PC-9 (cell line): Measurements from ENCODE around the gene SUFU. TPM values are rescaled to one million over a fixed set of nuclear protein-coding genes. Genes with fewer than 3 reads are reported as not detected.

Source experiments
- BruUV-seq: library from RNA; stranded (reverse); fragments of 400-500 nt; replicated peaks from 2 replicates; lab custom pipeline; 2021; lab: Mats Ljungman, UMichigan
- CTCF ChIA-PET: fragments of 300-600 bp; sonication (Branson Sonifier 250); formaldehyde crosslinking; loops from one replicate; lab custom pipeline; 2022; ENCODE audit warnings: antibody characterized with exemption; lab: Charles Lee
- POLR2A ChIA-PET: fragments of 300-600 bp; sonication (Branson Sonifier 250); formaldehyde crosslinking; loops from one replicate; lab custom pipeline; 2022; ENCODE audit warnings: antibody characterized with exemption; ENCODE audit not compliant: unreplicated experiment; lab: Charles Lee
- DNase-seq, 2 experiments: peaks; one replicate each; pipeline versions ENCODE4 v3.0.0 to v3.0.0-alpha.2; 2015 to 2022; ENCODE audit warnings: mixed read lengths in 1 of 2
- H2AFZ ChIP-seq: fragments of 200-600 bp; sonication (generic); 2 replicates; pipeline ENCODE4 v1.8.1; 2017; ENCODE audit warnings: antibody characterized with exemption
- H3F3A ChIP-seq: fragments of 200-600 bp; sonication (generic); 2 replicates; pipeline ENCODE4 v1.8.1; 2017; ENCODE audit warnings: antibody characterized with exemption, mild to moderate bottlenecking, low read depth; ENCODE audit not compliant: insufficient read depth
- H3K27ac ChIP-seq: fragments of 200-600 bp; sonication (generic); 2 replicates; pipeline ENCODE4 v1.6.1; 2016; ENCODE audit warnings: mixed run types
- H3K27me3 ChIP-seq: fragments of 200-600 bp; sonication (generic); 2 replicates; pipeline ENCODE4 v1.6.1; 2016; ENCODE audit warnings: low read depth, mixed run types; ENCODE audit not compliant: insufficient read depth
- H3K36me3 ChIP-seq: fragments of 200-600 bp; sonication (generic); 2 replicates; pipeline ENCODE4 v1.6.1; 2016; ENCODE audit warnings: low read depth, mixed run types
- H3K4me1 ChIP-seq: fragments of 200-600 bp; sonication (generic); replicated peaks from 2 replicates; pipeline ENCODE4 v1.6.1; 2016; ENCODE audit warnings: mixed run types; ENCODE audit not compliant: insufficient read depth
- H3K4me2 ChIP-seq: fragments of 200-600 bp; sonication (generic); 2 replicates; pipeline ENCODE4 v1.6.1; 2017; ENCODE audit warnings: mixed run types
- H3K4me3 ChIP-seq: fragments of 200-600 bp; sonication (generic); 2 replicates; pipeline ENCODE4 v1.6.1; 2016; ENCODE audit warnings: mixed run types
- H3K79me2 ChIP-seq: fragments of 200-600 bp; sonication (generic); 2 replicates; pipeline ENCODE4 v1.6.1; 2017; ENCODE audit warnings: low read depth, mixed run types
- H3K9me2 ChIP-seq: fragments of 200-600 bp; sonication (generic); 2 replicates; pipeline ENCODE4 v1.8.1; 2017; ENCODE audit warnings: mild to moderate bottlenecking; ENCODE audit not compliant: insufficient read depth
- H3K9me3 ChIP-seq: fragments of 200-600 bp; sonication (generic); 2 replicates; pipeline ENCODE4 v1.8.1; 2016; ENCODE audit warnings: low read depth; ENCODE audit not compliant: insufficient read depth
- H4K20me1 ChIP-seq: fragments of 200-600 bp; sonication (generic); 2 replicates; pipeline ENCODE4 v1.8.1; 2017; ENCODE audit not compliant: insufficient read depth
- CTCF ChIP-seq: fragments of 200-600 bp; sonication (generic); conservative IDR thresholded peaks from 2 replicates; pipeline ENCODE4 v1.6.1; 2017; ENCODE audit warnings: mixed run types, antibody characterized with exemption, mild to moderate bottlenecking, moderate library complexity
- EZH2 ChIP-seq: fragments of 200-600 bp; sonication (generic); IDR thresholded peaks from 2 replicates; pipeline ENCODE4 v1.8.0; 2017; ENCODE audit warnings: antibody characterized with exemption, low read depth
- intact Hi-C: fragments of 100-400 bp; cut with micrococcal nuclease; formaldehyde crosslinking; loops from one replicate; pipeline ENCODE4 v1.10.0; 2022; ENCODE audit not compliant: unreplicated experiment
- total RNA-seq: library from RNA; stranded (reverse); gene quantifications from 2 replicates; pipeline ENCODE4 v1.2.3, GENCODE V29; 2021

Gene SUFU
- total RNA-seq, 1 experiment from 2014 or later, result 20.2 TPM

DNA sequence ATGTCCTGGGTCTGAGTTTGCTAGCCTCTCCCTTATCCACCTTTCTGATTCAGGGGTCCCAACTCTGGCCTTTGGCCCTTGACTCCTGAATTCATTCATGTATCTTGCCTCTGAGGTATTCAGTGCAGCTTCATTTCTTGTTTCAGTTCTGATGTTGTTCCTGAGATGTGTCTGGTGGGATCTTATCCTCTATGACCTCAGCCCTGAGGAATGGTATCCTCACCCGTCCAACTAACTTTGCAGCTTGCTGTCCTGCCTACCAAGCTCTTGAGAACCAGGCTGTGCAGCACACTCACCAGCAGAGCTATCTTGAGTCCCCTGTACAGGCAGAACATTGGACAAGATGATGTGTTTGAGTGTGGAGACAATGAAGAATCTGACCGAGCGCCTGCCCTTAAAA is 13.8 kb downstream of the SUFU start:
- POLR2A ChIA-PET, result no interaction called here
- no peaks in the 10 kb centered on the region for H3K27me3 ChIP-seq
- no TSS peak for BruUV-seq
- no peaks in the 10 kb centered on the region for H3K4me1 ChIP-seq
- no peak overlapping the region for H3K4me2 ChIP-seq
- CTCF ChIA-PET, result no interaction called here
- no peak for DNase-seq
- H2AFZ ChIP-seq, result no peak overlapping the region
- no peak overlapping the region for H3K4me3 ChIP-seq
- intact Hi-C loops, result no loop called here
- no peaks in the 10 kb centered on the region for H3K36me3 ChIP-seq
- no peaks in the 10 kb centered on the region for H4K20me1 ChIP-seq
- TF ChIP-seq EZH2 (no peak), CTCF (no peak)
- H3K79me2 ChIP-seq, result no peaks in the 10 kb centered on the region
- H3K27ac ChIP-seq, result no peak overlapping the region
- no peaks in the 10 kb centered on the region for H3K9me2 ChIP-seq
- no peaks in the 10 kb centered on the region for H3K9me3 ChIP-seq
- H3F3A ChIP-seq, result no peaks in the 10 kb centered on the region

DNA sequence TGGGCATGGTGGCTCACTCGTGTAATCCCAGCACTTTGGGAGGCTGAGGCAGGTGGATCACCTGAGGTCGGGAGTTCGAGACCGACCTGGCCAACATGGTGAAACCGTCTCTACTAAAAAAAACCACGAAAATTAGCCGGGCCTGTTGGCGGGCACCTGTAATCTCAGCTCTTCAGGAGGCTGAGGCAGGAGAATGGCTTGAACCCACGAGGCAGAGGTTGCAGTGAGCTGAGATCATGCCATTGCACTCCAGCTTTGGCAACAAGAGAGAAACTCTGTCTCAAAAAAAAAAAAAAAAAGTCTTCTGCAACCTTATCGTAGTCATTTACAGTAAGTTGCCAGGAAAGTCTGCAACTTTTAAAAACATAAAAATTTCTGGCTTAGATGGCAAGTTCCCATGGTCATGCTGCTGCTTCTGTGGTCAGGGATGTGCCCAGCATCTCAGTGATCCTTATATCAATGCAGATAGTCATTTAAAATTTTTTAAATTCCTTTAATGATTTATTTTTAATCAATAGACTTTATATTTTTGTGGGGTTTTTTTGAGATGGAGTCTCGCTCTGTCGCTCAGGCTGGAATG is 15.6 kb downstream of the SUFU start:
- CTCF ChIA-PET, result no interaction called here
- H2AFZ ChIP-seq, result no peak overlapping the region
- no TSS peak for BruUV-seq
- H3K9me3 ChIP-seq, result no peaks in the 10 kb centered on the region
- no peaks in the 10 kb centered on the region for H3K9me2 ChIP-seq
- no peaks in the 10 kb centered on the region for H3K79me2 ChIP-seq
- H3K4me3 ChIP-seq, result no peak overlapping the region
- H3K4me2 ChIP-seq, result no peak overlapping the region
- H3K36me3 ChIP-seq, result no peaks in the 10 kb centered on the region
- no peak for TF ChIP-seq CTCF
- TF ChIP-seq EZH2, result no peak
- H3K27me3 ChIP-seq, result no peaks in the 10 kb centered on the region
- no peaks in the 10 kb centered on the region for H4K20me1 ChIP-seq
- intact Hi-C loops, result no loop called here
- POLR2A ChIA-PET, result no interaction called here
- no peaks in the 10 kb centered on the region for H3F3A ChIP-seq
- no peaks in the 10 kb centered on the region for H3K4me1 ChIP-seq
- H3K27ac ChIP-seq, result no peak overlapping the region
- no peak for DNase-seq

DNA sequence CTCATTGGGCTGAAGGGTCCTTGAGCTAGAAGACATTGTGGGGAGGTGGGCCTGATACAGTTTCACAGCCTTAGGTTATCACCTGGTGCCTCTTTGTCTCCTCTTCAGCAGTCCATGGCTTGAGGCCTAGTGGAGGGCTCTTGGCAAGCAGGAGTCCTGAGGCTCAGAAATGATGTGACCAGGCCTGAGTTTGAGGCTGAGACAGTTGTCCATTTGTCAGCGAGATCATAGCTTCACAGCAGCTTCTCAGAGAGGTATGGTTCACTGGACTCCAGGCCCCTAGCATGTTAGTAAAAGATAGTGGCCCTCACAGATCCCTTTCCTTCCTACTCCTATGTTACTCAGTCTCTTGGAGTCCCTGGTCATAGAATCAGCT is 19.1 kb downstream of the SUFU start:
- Histone ChIP-seq H3K9me3 (no peaks in the 10 kb centered on the region), H3F3A (no peaks in the 10 kb centered on the region), H3K4me1 (no peaks in the 10 kb centered on the region), H3K27me3 (no peaks in the 10 kb centered on the region), H3K4me2 (no peak overlapping the region), H4K20me1 (no peaks in the 10 kb centered on the region), H3K79me2 (no peaks in the 10 kb centered on the region), H2AFZ (no peak overlapping the region), H3K9me2 (no peaks in the 10 kb centered on the region), H3K4me3 (no peak overlapping the region), H3K36me3 (no peaks in the 10 kb centered on the region), H3K27ac (no peak overlapping the region)
- intact Hi-C loops, result no loop called here
- ChIA-PET CTCF (no interaction called here), POLR2A (no interaction called here)
- no TSS peak for BruUV-seq
- TF ChIP-seq EZH2, result no peak
- TF ChIP-seq CTCF, result no peak
- DNase-seq, result no peak
